Astrocyte of the spinal cord (primary cell): ENCODE results near the gene PIGU.
"Not testable (repeated sequence)": the region's sequence is repeated elsewhere in the genome, so short reads cannot be mapped to it uniquely, and the experiment has no call there.

Experiments used
- DNase-seq: peaks from one replicate; pipeline ENCODE4 v3.0.0; 2011; ENCODE audit warnings: low read depth, low spot score
- H3K4me3 ChIP-seq: 2 replicates; pipeline ENCODE4 v1.5.1; 2011; ENCODE audit warnings: low read depth, mild to moderate bottlenecking, low read length, moderate library complexity
- CTCF ChIP-seq: IDR thresholded peaks from 2 replicates; pipeline ENCODE4 v1.5.1; 2012; ENCODE audit warnings: low read depth, mild to moderate bottlenecking, low read length, inconsistent platforms
- in situ Hi-C: cut with HindIII; loops from 2 replicates; pipeline ENCODE4 v1.10.0; 2017; ENCODE audit warnings: low sequenced_read_pairs

Gene PIGU

DNA sequence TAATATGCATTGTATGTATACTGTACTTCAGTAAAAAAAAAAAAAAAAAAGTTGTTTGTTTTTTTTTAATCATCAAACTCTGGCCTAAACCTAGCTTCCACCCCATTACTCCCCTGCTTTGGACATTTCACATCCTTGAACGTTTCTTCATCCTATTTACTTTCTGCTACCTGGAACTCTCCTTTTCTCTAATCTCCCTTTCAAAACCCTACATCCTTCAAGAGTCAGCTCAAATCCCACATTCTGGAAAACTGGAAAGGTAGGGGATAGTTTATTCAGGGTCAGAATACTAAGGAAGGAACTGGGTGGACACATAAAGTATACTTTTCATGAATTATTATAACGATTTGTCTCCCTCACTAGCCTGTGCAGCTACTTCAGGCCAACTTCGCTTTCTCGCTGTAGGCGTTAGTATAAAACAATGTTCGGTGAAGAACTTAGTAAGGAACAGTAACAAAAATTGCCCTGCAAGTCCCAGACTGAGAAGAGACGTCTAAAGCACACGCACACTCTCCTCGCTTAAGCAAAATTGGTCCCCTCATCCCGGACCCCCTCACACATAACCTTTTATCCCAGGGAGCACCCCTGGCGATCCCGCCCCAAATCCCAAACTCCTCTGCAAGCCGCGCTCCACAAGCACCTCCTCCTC, 775 bp downstream of the PIGU start:
- no peak for TF ChIP-seq CTCF
- DNase-seq: no peak
- in situ Hi-C loops: no loop called here

GRCh38 chr20:34675561-34675960, 1.3 kb downstream of the PIGU start:
- DNase-seq: no peak
- in situ Hi-C loops: no loop called here
- no peak for TF ChIP-seq CTCF
- no peak overlapping the region for H3K4me3 ChIP-seq

More for the DNA sequence above, 775 bp downstream of the PIGU start:
- H3K4me3 ChIP-seq: peak overlapping the region; percentile 70

GRCh38 chr20:34673412-34673811, 3.5 kb downstream of the PIGU start:
- in situ Hi-C loops: no loop called here
- H3K4me3 ChIP-seq: no peak overlapping the region
- TF ChIP-seq CTCF: no peak
- DNase-seq: no peak

DNA sequence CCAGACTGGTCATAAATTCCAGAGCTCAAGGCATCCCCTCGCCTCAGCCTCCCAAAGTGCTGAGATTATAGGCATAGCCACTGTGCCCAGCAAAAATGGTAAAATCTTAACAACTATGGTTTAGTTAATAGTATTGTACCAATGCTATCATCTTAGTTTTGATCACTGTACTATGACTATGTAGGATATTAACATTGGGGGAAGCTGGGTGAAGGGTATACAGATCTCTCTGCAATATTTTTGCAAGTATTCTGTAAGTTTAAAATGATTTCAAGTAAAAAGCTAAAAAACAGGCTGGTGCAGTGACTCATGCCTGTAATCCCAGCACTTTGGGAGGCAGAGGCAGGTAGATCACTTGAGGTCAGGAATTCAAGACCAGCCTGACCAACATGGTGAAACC, 7.8 kb downstream of the PIGU start:
- no peak overlapping the region for H3K4me3 ChIP-seq
- no peak for TF ChIP-seq CTCF
- in situ Hi-C loops: no loop called here
- DNase-seq: no peak

- in situ Hi-C loops, DNase-seq, H3K4me3 ChIP-seq: not testable (repeated sequence)
Observed at GRCh38 chr20:34664751-34665150, 12.1 kb downstream of the PIGU start.

DNA sequence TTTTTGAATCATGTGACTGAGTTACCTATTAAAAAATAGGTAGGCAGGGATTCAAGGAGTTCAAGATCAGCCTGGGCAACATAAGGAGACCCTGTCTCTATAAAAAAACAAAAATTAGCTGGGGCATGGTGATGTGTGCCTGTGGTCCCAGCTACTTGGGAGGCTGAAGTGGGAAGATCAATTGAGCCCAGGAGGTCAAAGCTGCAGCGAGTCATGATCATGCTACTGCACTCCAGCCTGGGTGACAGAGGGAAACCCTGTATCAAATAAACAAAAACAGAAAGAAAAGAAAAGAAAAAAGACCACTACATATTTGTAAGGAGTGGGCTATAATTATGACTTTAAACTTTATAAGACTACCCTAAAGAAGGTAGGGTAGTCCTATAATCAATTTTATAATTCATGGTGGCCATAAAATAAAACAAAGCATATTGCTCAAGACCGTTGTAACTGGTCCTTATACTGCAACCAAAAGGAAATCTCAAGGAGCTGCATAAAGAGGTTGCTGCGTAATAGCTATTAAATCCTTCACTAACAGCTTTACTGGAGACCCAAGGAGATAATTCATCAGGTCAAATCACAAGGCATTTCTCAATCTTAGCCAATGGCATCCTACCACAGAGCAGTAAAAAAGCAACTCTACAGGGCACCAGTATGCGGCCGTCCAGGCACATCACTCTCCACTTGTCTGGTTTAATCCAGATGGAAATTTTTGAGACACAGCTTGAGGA, 13.5 kb downstream of the PIGU start:
- H3K4me3 ChIP-seq: no peak overlapping the region
- in situ Hi-C loops: no loop called here
- DNase-seq: no peak
- no peak for TF ChIP-seq CTCF

DNA sequence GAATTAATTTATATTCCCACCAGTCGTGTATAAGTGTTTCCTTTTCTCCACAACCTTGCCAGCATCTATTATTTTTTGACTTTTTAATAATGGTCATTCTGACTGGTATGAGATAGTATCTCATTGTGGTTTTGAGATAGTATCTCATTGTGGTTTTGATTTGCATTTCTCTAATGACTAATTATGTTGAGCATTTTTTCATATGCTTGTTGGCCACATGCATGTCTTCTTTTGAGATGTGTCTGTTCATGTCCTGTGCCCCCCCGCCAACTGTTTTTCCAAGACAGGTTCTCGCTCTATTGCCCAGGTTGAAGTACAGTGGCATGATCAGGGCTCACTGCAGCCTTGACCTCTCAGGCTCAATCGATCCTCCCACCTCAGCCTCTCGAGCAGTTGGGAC, 15.1 kb downstream of the PIGU start:
- in situ Hi-C loops, H3K4me3 ChIP-seq, DNase-seq: not testable (repeated sequence)

GRCh38 chr20:34658654-34659053, 18.2 kb downstream of the PIGU start:
- DNase-seq, in situ Hi-C loops: not testable (repeated sequence)

More at GRCh38 chr20:34658654-34659053, 18.2 kb downstream of the PIGU start:
- not testable (repeated sequence) for H3K4me3 ChIP-seq
